ENCODE data around the gene TMEM63B.
"Not testable (repeated sequence)": the region's sequence is repeated elsewhere in the genome, so short reads cannot be mapped to it uniquely, and the experiment has no call there.

The TMEM63B gene

GRCh38 chr6:44094403-44095242, 32.7 kb upstream of the TMEM63B start:
- DNase-seq: no peak

GRCh38 chr6:44095243-44095623, 32.1 kb upstream of the TMEM63B start:
- DNase-seq: not testable (repeated sequence)

- peak in 54 of 58 donors; percentile 2 to 78 (median 42) for DNase-seq
These were observed 30.7 kb upstream of the TMEM63B start for GRCh38 chr6:44096612-44097011.

- no peak for DNase-seq
These were observed 29.5 kb upstream of the TMEM63B start for GRCh38 chr6:44097782-44098317.

GRCh38 chr6:44099192-44099591, 28.2 kb upstream of the TMEM63B start:
- DNase-seq: no peak

- DNase-seq: peak in 2 of 58 donors; percentile 7 to 9
These were observed 27.2 kb upstream of the TMEM63B start for GRCh38 chr6:44100088-44100550.

GRCh38 chr6:44101832-44102231, 25.5 kb upstream of the TMEM63B start:
- no peak for DNase-seq

- DNase-seq: no peak
These were observed 24.8 kb upstream of the TMEM63B start for GRCh38 chr6:44102527-44102926.

- DNase-seq: peak in 14 of 58 donors; percentile 5 to 38 (median 18)
These were observed 22.8 kb upstream of the TMEM63B start for GRCh38 chr6:44104481-44105021.

GRCh38 chr6:44105146-44105545, 22.2 kb upstream of the TMEM63B start:
- peak in 3 of 58 donors; percentile 8 to 25 (median 9) for DNase-seq

GRCh38 chr6:44105993-44106740, 21.2 kb upstream of the TMEM63B start:
- DNase-seq: no peak

- no peak for DNase-seq
These were observed 20.3 kb upstream of the TMEM63B start for GRCh38 chr6:44107017-44107416.

GRCh38 chr6:44108471-44108870, 18.9 kb upstream of the TMEM63B start:
- no peak for DNase-seq

GRCh38 chr6:44109212-44109611, 18.1 kb upstream of the TMEM63B start:
- no peak for DNase-seq

GRCh38 chr6:44110005-44110676, 17.2 kb upstream of the TMEM63B start:
- no peak for DNase-seq

- no peak for DNase-seq
These were observed 16.4 kb upstream of the TMEM63B start for GRCh38 chr6:44110966-44111365.

GRCh38 chr6:44111434-44112417, 15.6 kb upstream of the TMEM63B start:
- DNase-seq: no peak

GRCh38 chr6:44113414-44113813, 13.9 kb upstream of the TMEM63B start:
- no peak for DNase-seq

- DNase-seq: no peak
These were observed 11.5 kb upstream of the TMEM63B start for GRCh38 chr6:44115866-44116265.
